C1 segment of cervical spinal cord (tissue), 14 donors: Measurements from ENCODE around the gene ETNPPL.
A peak's percentile ranks its signal among the peaks of the same experiment; 100 is the strongest.
"Not testable (repeated sequence)": the region's sequence is repeated elsewhere in the genome, so short reads cannot be mapped to it uniquely, and the experiment has no call there.

ENCODE experiments used
- DNase-seq, 14 donors: peaks; one replicate each; lab custom pipeline; 2025; lab: John Stamatoyannopoulos, UW

Gene ETNPPL

GRCh38 chr4:108758498-108758897, 4.4 kb downstream of the ETNPPL start:
- no peak for DNase-seq

DNA sequence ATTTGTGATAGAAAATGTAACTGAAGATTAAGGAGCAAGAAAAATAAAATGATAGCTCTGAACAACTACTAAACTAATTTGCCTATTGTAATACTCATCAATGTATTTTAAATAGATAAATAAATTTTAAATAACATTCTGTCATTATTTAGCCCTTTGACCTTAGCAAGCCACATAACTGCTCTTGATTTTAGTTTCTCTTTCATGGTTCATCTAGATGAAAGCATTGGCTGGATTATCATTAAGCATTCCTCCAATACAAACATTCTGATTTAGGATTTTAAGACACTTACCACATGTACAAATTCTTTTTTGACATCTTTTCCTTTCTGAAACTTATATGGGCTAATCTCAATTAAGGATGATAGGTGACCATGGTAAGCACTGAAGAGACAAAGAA, 8.5 kb downstream of the ETNPPL start:
- no peak for DNase-seq

GRCh38 chr4:108751321-108751720, 11.5 kb downstream of the ETNPPL start:
- DNase-seq, result no peak

DNA sequence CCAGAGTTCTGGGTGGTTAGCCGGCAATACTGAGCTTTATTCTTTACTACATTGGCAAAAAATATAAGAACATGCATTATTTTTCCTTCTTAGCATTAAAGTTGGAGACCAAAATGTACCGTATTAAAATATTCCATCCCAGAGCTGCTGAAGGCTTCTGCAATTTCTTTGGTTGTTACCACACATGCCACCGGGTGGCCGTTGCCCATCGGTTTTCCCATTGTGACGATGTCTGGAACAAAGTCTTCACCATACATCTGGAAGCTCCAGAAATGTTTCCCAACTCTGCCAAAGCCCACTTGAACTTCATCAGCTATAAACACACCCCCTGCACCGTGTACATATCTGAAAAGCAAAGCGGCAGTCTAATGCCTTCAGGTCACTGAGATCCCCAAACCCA, 13.7 kb downstream of the ETNPPL start:
- DNase-seq, result no peak

GRCh38 chr4:108746511-108746910, 16.3 kb downstream of the ETNPPL start:
- no peak for DNase-seq

- DNase-seq, result no peak
Measured at GRCh38 chr4:108744307-108744706, 18.5 kb downstream of the ETNPPL start.

DNA sequence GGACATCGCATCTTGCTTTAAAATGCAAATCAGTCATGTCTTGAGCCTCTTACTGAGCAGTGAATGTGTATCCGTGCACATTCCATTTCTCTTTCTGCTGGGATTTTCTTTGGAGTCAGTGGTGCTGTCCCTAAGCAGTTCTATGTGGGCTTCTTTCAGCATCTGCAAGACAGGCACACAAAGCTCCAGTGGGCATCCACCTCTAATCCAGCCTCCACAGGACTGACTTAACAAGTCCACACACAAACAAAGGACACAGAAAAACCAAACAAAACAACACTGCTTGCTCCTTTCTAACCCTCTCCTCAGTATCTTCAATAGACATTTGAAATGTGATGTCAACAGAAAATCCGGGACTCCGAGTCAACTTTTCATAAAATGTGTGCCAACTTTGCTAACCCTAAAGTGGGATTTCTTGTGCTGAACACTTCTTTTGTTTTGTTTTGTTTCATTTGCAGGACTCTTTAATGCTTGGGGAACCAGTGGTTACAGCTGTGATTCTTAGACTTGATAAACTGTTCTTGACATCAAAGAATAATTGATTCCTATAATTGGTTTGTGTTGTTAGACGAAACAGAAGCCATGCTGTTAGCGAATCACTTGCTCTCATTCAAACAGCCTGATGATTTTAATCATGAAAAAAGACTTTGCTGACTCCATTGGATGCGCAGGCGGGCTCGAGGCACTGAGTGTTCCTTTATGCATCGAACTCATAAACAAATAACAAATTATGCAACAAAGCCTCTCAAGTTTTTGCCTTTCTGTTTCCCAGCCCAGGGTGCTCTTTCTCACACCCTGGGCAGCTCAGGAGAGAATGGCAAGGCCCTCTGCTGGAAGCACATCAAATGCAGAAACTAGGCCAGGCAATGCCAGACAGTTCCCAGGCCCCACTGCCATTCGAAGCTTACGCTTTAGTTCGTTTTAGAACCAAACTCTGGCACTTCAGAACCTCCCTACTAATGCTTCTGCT, 20.1 kb downstream of the ETNPPL start:
- peak in 9 of 14 donors; percentile 28 to 61 (median 40) for DNase-seq

- no peak for DNase-seq
Measured at GRCh38 chr4:108738003-108738706, 24.7 kb downstream of the ETNPPL start.

- peak in 1 of 14 donors; percentile 38 for DNase-seq
Measured at GRCh38 chr4:108731006-108731405, 31.8 kb downstream of the ETNPPL start.

DNA sequence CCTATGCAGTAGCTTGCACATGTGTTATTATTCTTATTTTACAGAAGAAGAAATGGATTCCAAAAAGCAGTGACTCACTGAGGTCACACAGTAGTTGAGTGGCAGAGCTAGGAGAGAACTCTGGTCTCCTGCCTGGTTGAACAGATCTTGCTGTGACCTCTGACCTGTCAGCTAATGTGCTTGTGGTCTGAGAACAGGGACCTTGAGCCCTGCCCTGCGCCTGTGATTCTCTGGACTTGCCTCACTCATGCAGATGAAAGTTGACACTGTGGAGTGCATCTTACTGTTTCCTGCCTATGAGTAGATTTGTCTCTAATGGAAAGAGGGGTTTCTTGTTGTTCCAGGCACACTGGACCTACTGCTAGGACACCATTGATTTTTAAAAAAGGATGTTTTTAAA, 32.3 kb downstream of the ETNPPL start:
- no peak for DNase-seq

GRCh38 chr4:108729731-108730130, 33.1 kb downstream of the ETNPPL start:
- no peak for DNase-seq

GRCh38 chr4:108725457-108725856, 37.4 kb downstream of the ETNPPL start:
- DNase-seq, result no peak

DNA sequence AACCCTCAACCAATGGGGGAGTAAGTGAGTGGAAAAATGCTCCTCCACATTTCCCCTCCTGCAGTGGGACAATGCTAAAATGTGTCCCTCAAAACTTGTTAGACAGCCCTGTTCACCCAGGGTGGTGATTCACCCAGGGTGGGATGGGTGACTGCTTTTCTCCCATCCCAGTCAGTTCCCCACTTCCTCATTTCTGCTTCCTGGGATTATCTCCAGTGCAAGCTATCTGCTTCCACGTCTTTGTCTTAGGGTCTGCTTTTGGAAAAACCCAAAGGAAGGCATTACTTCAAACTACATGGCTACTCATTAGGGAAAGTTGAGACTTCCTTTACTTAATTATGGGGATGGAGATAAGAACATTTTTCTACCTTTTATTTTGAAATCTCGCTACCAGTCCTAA, 45.5 kb downstream of the ETNPPL start:
- no peak for DNase-seq

DNA sequence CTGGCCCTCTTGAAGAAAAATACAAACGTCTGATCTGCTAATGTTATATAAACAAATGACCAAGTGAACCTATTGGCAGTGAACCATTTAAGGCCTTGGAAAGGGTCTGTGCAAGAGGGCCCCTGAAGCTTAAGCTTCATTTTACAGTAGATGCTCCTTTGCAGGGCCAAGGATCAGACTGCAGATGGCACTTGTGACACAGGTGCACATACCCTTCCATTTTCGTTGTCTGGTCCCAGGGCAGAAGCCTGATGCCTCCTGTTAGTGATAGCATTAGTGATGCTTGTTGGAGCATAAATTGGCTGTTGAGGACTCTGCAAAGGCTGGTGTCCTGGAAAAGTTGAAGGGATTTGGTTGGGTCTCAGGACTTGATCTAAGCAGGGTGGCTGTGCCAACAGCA, 46.5 kb downstream of the ETNPPL start:
- DNase-seq, result no peak

GRCh38 chr4:108714880-108715279, 48.0 kb downstream of the ETNPPL start:
- no peak for DNase-seq

GRCh38 chr4:108710578-108710977, 52.3 kb downstream of the ETNPPL start:
- DNase-seq, result not testable (repeated sequence)

DNA sequence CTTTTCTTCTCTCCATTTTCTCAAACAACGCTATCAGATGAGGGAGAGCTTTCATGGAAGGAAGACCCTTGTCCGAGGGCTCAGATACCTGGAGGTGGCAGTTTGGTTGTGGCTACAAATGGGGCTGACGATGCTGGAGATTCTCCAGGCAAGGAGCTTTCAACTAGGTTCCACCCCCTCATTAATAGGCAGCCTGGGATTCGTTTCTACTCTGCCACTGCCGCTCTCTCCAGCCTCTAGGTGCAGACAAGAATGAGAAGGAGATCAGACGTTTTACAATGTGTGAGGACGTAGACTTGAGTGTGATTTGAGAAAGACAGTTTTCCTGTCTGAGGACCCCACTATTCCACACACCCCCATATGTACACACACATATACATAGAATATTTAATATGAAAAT, 53.1 kb downstream of the ETNPPL start:
- DNase-seq, result no peak

GRCh38 chr4:108709234-108709633, 53.6 kb downstream of the ETNPPL start:
- no peak for DNase-seq

DNA sequence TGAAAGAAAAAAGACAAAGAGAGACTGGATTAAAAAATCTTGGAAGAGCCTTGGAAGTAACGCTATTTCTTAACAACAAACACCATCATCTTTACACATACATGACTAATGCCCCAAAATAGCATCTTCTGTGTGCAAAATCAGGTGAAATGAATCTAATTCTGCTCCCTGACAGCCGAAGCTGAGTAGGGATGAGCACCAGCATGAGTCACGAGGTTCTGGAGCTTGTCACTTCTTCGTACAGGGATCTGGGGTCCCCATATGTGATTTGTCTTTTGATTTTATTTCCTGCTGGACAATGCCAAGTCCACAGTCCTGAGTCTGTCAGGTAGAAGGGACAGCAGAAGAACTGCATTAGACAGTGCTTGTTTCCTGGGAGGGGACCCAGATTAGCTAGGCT, 56.6 kb downstream of the ETNPPL start:
- DNase-seq, result no peak

DNA sequence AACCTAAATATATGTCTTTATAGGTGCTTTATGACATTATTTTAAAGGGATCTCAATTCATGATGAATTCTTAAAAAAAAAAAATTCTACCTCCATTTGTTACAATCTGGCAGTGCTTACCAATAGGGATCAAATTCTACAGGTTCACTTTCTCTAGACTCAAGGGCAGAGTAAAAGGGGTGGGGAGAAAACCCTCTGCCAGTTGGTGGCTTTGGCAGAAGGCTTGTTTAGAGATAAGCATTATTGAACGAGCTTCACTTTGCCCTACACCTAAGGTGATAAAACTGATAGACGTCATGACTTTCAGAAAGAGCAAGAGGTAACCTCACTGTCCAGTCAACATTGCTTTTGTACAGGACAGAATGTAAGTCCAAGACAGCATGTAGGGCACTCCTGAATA, 58.9 kb downstream of the ETNPPL start:
- DNase-seq, result no peak

GRCh38 chr4:108703370-108703769, 59.5 kb downstream of the ETNPPL start:
- DNase-seq, result no peak

GRCh38 chr4:108702960-108703359, 59.9 kb downstream of the ETNPPL start:
- DNase-seq, result no peak
